K562 (cell line): Measurements from ENCODE around the gene TXNDC9. TPM values are rescaled to one million over a fixed set of nuclear protein-coding genes. Genes with fewer than 3 reads are reported as not detected.
A peak's percentile ranks its signal among the peaks of the same experiment; 100 is the strongest.

Experiments
- TFAM ChIP-seq: fragments of 250-450 bp; sonication (Bioruptor Pico); conservative IDR thresholded peaks from 2 replicates; pipeline ENCODE4 v1.5.0; 2021; ENCODE audit warnings: mild to moderate bottlenecking, moderate library complexity
- U2AF2 ChIP-seq: fragments of 200-400 bp; formaldehyde crosslinking; optimal IDR thresholded peaks from 2 replicates; pipeline ENCODE3; 2017; ENCODE audit warnings: low read depth, mild to moderate bottlenecking, low read length
- polyA plus RNA-seq, 8 experiments: library from polyadenylated mRNA; depleted of rRNA in 4 of 8; stranded (reverse) in 5 of 8; unstranded in 3 of 8; fragments of >200 nt; fragmentation: Nextera tagmentation in 2 of 8; fragmentation: Illumina TruSeq in 1 of 8; extraction: Ambion mirVana in 2 of 8; extraction: Trizol in 1 of 8; gene quantifications; 2 replicates each; pipeline versions ENCODE4 v1.2.1 to v1.2.3, GENCODE V29; 2011 to 2014; ENCODE audit warnings: inconsistent platforms in 1 of 8, missing spikeins in 1 of 8
- total RNA-seq, 7 experiments: library from RNA; depleted of rRNA in 6 of 7; stranded (reverse); fragments of >200 nt in 6 of 7; fragmentation: Illumina TruSeq in 2 of 7; extraction: Trizol in 2 of 7; gene quantifications; 2 replicates each; pipeline versions ENCODE4 v1.2.1 to v1.2.3, GENCODE V29; 2011 to 2021; ENCODE audit warnings: low replicate concordance in 1 of 7
- TF ChIP-seq, protein P1 (sequence below): fragments of 250-450 bp; sonication (Bioruptor Pico); IDR thresholded peaks from 2 replicates; pipeline ENCODE4 v1.4.0; 2020; ENCODE audit warnings: mild to moderate bottlenecking
- TF ChIP-seq, protein P2 (sequence below): fragments of 250-450 bp; sonication (Bioruptor Pico); IDR thresholded peaks from 2 replicates; pipeline ENCODE4 v1.4.0; 2020; ENCODE audit warnings: mild to moderate bottlenecking, moderate library complexity, borderline replicate concordance
- TF ChIP-seq, protein P3 (sequence below): fragments of 250-450 bp; sonication (Bioruptor Pico); IDR thresholded peaks from 2 replicates; pipeline ENCODE4 v1.4.0; 2020
- TF ChIP-seq, protein P4 (sequence below), 2 experiments: fragments of 450-650 bp; formaldehyde crosslinking in 1 of 2; IDR thresholded peaks; 2 replicates each; pipeline versions ENCODE4 v1.4.0 to v1.6.1; 2014 to 2020; ENCODE audit warnings: mild to moderate bottlenecking in 2 of 2, borderline replicate concordance in 1 of 2, low read depth in 1 of 2

Gene TXNDC9
- total and polyA plus RNA-seq, 9 of the 15 experiments (the other 6 are each of a cell fraction or from before 2014, with no cell fraction given) = 37.5 to 211 (median 65.5) TPM

DNA sequence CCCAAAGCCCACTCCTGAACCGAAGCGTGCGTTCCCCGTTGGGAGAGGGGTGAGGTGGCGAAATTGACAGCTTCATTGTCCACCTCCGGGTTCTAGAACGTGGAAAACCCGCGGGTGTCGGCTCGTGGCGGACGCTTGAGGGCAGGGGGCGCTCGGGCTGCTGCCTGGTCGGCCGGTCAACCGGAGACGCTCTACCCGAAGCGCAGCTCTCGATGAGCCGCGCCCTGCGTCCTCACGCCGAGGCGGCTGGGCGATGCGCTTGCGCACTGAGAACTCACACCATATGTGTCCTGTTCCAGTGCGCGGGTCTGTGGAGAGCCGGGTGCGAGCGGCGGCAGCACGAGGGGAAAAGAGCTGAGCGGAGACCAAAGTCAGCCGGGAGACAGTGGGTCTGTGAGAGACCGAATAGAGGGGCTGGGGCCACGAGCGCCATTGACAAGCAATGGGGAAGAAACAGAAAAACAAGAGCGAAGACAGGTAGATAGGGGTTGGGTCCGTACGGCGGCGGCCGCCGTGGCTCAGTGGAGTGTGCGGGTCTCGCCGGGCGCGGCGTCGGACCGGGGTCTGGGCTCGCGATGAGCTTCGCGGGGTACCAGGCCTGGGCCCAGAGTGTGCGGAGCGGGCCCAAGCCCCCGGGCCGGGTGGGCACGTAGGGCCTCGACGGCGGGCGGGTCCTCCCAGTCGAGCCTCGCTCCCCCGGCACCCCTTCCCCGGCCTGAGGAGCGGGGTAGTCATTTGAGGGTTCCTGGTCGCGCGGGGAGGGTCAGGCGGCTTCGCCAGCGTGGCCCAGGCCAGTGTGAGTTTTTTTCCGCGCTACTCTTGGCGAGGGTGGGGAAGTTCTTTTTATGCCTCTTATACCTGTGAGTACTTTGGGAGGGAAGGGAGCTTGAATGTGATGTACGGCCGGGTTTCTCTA lies 1.2 kb upstream of the TXNDC9 start, which contains the start of gene EIF5B (continued):
- TF ChIP-seq, protein P1, sequence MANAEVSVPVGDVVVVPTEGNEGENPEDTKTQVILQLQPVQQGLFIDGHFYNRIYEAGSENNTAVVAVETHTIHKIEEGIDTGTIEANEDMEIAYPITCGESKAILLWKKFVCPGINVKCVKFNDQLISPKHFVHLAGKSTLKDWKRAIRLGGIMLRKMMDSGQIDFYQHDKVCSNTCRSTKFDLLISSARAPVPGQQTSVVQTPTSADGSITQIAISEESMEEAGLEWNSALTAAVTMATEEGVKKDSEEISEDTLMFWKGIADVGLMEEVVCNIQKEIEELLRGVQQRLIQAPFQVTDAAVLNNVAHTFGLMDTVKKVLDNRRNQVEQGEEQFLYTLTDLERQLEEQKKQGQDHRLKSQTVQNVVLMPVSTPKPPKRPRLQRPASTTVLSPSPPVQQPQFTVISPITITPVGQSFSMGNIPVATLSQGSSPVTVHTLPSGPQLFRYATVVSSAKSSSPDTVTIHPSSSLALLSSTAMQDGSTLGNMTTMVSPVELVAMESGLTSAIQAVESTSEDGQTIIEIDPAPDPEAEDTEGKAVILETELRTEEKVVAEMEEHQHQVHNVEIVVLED (CRISPR knock-in tag) = peak; percentile 100
- no peak for TF ChIP-seq U2AF2
- TF ChIP-seq, protein P2, sequence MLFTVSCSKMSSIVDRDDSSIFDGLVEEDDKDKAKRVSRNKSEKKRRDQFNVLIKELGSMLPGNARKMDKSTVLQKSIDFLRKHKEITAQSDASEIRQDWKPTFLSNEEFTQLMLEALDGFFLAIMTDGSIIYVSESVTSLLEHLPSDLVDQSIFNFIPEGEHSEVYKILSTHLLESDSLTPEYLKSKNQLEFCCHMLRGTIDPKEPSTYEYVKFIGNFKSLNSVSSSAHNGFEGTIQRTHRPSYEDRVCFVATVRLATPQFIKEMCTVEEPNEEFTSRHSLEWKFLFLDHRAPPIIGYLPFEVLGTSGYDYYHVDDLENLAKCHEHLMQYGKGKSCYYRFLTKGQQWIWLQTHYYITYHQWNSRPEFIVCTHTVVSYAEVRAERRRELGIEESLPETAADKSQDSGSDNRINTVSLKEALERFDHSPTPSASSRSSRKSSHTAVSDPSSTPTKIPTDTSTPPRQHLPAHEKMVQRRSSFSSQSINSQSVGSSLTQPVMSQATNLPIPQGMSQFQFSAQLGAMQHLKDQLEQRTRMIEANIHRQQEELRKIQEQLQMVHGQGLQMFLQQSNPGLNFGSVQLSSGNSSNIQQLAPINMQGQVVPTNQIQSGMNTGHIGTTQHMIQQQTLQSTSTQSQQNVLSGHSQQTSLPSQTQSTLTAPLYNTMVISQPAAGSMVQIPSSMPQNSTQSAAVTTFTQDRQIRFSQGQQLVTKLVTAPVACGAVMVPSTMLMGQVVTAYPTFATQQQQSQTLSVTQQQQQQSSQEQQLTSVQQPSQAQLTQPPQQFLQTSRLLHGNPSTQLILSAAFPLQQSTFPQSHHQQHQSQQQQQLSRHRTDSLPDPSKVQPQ = no peak
- TF ChIP-seq, protein P3, sequence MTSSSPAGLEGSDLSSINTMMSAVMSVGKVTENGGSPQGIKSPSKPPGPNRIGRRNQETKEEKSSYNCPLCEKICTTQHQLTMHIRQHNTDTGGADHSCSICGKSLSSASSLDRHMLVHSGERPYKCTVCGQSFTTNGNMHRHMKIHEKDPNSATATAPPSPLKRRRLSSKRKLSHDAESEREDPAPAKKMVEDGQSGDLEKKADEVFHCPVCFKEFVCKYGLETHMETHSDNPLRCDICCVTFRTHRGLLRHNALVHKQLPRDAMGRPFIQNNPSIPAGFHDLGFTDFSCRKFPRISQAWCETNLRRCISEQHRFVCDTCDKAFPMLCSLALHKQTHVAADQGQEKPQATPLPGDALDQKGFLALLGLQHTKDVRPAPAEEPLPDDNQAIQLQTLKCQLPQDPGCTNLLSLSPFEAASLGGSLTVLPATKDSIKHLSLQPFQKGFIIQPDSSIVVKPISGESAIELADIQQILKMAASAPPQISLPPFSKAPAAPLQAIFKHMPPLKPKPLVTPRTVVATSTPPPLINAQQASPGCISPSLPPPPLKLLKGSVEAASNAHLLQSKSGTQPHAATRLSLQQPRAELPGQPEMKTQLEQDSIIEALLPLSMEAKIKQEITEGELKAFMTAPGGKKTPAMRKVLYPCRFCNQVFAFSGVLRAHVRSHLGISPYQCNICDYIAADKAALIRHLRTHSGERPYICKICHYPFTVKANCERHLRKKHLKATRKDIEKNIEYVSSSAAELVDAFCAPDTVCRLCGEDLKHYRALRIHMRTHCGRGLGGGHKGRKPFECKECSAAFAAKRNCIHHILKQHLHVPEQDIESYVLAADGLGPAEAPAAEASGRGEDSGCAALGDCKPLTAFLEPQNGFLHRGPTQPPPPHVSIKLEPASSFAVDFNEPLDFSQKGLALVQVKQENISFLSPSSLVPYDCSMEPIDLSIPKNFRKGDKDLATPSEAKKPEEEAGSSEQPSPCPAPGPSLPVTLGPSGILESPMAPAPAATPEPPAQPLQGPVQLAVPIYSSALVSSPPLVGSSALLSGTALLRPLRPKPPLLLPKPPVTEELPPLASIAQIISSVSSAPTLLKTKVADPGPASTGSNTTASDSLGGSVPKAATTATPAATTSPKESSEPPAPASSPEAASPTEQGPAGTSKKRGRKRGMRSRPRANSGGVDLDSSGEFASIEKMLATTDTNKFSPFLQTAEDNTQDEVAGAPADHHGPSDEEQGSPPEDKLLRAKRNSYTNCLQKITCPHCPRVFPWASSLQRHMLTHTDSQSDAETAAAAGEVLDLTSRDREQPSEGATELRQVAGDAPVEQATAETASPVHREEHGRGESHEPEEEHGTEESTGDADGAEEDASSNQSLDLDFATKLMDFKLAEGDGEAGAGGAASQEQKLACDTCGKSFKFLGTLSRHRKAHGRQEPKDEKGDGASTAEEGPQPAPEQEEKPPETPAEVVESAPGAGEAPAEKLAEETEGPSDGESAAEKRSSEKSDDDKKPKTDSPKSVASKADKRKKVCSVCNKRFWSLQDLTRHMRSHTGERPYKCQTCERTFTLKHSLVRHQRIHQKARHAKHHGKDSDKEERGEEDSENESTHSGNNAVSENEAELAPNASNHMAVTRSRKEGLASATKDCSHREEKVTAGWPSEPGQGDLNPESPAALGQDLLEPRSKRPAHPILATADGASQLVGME = 0 out of 2 replicates have a peak, but pooled peaks have one; percentile 34
- TF ChIP-seq, protein P4, sequence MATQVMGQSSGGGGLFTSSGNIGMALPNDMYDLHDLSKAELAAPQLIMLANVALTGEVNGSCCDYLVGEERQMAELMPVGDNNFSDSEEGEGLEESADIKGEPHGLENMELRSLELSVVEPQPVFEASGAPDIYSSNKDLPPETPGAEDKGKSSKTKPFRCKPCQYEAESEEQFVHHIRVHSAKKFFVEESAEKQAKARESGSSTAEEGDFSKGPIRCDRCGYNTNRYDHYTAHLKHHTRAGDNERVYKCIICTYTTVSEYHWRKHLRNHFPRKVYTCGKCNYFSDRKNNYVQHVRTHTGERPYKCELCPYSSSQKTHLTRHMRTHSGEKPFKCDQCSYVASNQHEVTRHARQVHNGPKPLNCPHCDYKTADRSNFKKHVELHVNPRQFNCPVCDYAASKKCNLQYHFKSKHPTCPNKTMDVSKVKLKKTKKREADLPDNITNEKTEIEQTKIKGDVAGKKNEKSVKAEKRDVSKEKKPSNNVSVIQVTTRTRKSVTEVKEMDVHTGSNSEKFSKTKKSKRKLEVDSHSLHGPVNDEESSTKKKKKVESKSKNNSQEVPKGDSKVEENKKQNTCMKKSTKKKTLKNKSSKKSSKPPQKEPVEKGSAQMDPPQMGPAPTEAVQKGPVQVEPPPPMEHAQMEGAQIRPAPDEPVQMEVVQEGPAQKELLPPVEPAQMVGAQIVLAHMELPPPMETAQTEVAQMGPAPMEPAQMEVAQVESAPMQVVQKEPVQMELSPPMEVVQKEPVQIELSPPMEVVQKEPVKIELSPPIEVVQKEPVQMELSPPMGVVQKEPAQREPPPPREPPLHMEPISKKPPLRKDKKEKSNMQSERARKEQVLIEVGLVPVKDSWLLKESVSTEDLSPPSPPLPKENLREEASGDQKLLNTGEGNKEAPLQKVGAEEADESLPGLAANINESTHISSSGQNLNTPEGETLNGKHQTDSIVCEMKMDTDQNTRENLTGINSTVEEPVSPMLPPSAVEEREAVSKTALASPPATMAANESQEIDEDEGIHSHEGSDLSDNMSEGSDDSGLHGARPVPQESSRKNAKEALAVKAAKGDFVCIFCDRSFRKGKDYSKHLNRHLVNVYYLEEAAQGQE (IDR thresholded peaks at IDR 0.05; ENCODE audit: borderline replicate concordance) = 0 out of 2 replicates have a peak, but pooled peaks have one; percentile 0
- TF ChIP-seq, protein P4 (CRISPR knock-in tag; IDR thresholded peaks at IDR 0.05; ENCODE audit: low read depth) = no peak
- no peak for TF ChIP-seq TFAM (CRISPR knock-in tag)
